Colon (tissue), 2 donors: Measurements from ENCODE around the gene RTF2.

Experiments used
- FAIRE-seq: peaks from 2 replicates; lab custom pipeline; 2012; peaks lifted over from hg19 to GRCh38; lab: Jason Lieb, UNC
- donor health status: control.
- donor health status: control.

RTF2 gene

GRCh38 chr20:56438284-56438683 lies 30.1 kb upstream of the RTF2 start:
- FAIRE-seq = no peak

GRCh38 chr20:56439771-56440291 lies 28.6 kb upstream of the RTF2 start:
- no peak for FAIRE-seq

GRCh38 chr20:56440346-56441007 lies 27.9 kb upstream of the RTF2 start:
- no peak for FAIRE-seq

GRCh38 chr20:56442389-56443365 lies 25.8 kb upstream of the RTF2 start:
- FAIRE-seq = no peak

GRCh38 chr20:56443654-56444540 lies 24.5 kb upstream of the RTF2 start:
- FAIRE-seq = no peak

- FAIRE-seq = no peak
Measured at GRCh38 chr20:56445130-56445529, 23.3 kb upstream of the RTF2 start.

- FAIRE-seq = no peak
Measured at GRCh38 chr20:56445540-56445939, 22.9 kb upstream of the RTF2 start.

GRCh38 chr20:56447227-56447626 lies 21.2 kb upstream of the RTF2 start:
- no peak for FAIRE-seq

- no peak for FAIRE-seq
Measured at GRCh38 chr20:56449459-56449858, 19.0 kb upstream of the RTF2 start.

- FAIRE-seq = no peak
Measured at GRCh38 chr20:56451056-56451765, 17.2 kb upstream of the RTF2 start.

GRCh38 chr20:56453352-56453751 lies 15.1 kb upstream of the RTF2 start:
- no peak for FAIRE-seq

- FAIRE-seq = no peak
Measured at GRCh38 chr20:56454754-56455153, 13.7 kb upstream of the RTF2 start.

- no peak for FAIRE-seq
Measured at GRCh38 chr20:56458206-56458821, 10.1 kb upstream of the RTF2 start.

GRCh38 chr20:56460459-56460858 lies 8.0 kb upstream of the RTF2 start:
- FAIRE-seq = no peak

- no peak for FAIRE-seq
Measured at GRCh38 chr20:56461576-56461975, 6.9 kb upstream of the RTF2 start.

- no peak for FAIRE-seq
Measured at GRCh38 chr20:56463428-56463827, 5.0 kb upstream of the RTF2 start.

- FAIRE-seq = no peak
Measured at GRCh38 chr20:56465997-56466396, 2.4 kb upstream of the RTF2 start.

- FAIRE-seq = no peak
Measured at GRCh38 chr20:56467968-56468315, 485 bp upstream of the RTF2 start.

- FAIRE-seq = no peak
Measured at GRCh38 chr20:56469077-56469449, 636 bp downstream of the RTF2 start.

GRCh38 chr20:56483970-56484369 lies 15.5 kb downstream of the RTF2 start:
- no peak for FAIRE-seq

GRCh38 chr20:56487216-56487615 lies 18.8 kb downstream of the RTF2 start:
- no peak for FAIRE-seq
